Fibroblast of peridontal ligament (primary cell): Measurements from ENCODE around the gene CFAP99.
"Not testable (repeated sequence)": the region's sequence is repeated elsewhere in the genome, so short reads cannot be mapped to it uniquely, and the experiment has no call there.

Source experiments
- DNase-seq: peaks from one replicate; pipeline ENCODE4 v3.0.0-alpha.2; 2010; ENCODE audit errors: extremely low read depth

CFAP99 gene

DNA sequence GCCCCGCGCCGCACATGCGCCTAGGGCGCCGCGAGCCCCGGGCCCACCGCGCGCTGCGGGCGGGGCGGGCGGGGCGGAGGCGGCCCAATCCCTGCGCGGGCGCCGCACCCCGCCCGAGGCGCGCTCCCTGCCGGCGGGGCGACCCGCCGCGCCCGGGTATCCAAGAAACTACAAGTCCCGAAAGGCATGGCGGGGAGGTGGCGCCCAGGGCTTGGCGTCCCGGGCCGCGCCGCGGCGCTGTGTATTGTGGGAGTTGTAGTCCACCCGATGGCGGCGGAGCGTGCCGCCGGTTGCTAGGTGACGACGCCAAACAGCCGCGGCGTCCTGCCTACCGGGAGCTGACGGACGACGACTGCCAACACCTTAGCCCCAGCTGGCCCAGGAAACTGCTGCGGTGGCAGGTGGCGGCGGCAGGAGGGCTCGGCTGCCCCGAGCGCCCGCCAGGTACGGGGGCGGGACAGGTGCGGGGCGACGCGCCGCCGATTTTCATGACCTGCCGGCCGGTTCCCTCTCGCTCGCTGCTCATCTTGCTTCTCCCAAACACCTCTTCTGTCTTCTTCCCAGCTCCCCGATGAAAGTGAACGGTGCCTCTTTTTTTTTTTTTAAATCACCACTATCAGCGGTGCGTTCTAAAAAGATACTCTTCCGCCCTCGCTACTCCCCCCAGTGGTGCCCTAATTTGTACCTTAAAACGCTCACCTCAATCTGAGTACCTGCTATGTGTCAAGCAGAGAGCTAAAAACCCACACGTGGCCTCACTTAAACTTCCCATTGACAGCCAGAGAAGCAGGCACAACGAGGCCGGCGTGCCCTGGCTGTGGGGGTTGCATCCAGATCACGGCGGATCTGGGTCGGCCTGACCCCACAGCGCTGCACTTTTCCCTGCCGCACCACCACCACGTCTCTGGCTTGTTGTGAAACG lies at the start of gene CFAP99:
Gene CFAP99, plus strand, starts transcription at position 306 of the 922 bp plus-strand sequence.
- DNase-seq: peak; percentile 86

DNA sequence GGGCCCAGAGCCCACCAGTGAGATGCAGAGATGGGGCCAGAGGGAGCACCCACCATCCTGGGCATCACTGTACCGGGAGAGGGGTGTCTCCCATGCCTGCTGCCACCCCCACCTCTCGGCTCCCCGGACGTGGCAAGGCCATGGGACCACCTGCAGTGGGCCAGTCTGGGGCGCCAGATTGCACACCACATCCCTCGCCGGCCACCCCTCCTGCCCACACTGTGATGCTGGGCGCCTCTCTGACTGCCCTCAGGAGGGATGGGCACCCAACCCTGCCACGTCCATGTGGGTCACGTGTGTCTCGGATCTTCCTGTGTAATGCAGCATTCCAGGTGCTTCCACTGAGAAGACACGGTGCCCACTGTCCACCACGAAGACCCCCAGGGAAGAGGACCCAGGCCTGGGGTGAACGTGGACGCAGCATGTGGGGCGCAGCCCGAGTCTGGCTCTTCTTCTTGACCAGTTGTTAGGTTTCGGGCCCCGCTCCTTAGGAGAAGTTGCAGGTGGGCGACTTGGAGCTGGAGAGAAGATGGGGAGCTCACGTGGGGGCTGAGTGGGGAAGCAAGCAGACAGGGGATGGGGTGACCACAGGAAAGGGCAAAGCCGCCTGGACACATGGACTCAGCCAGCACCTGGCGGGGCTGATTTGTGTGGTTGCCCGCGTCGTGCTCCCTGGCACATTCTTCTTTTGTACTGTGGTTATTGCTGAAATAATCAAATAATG lies 48.0 kb upstream of the CFAP99 start:
- no peak for DNase-seq

DNA sequence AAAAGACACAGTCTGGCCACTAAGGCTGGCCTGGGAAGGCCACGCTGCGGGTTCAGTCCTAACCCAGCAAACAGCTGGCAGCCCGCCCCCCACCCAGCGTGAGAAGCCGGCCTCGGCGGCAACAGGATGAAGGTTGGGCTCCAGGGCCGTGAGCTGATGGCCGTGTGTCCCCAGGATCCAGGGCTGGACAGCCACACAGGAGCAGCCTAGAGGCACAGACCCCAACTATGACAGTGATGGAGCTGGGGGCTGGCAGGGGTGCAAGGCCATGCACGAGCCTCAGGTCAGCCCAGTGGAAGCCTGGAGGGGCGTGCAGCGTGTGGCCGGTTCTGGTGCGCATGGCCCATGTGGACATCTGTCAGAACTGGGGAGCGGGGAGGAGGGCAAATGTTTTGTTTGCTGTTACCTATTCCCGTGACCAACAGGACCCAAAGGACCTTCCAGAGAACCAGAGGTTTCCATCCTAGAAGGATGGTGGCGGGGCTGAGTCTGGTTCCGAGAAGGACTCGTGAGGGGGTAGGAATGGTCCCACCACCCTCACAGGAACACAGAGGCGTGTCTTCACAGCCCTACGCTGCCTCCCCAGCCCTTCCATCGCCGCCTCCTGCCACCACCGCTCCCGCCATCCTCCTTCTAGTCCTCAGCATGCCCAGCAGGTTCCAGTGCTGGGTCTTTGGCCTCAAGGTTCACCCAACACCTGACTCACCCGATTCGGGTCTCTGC lies 46.8 kb upstream of the CFAP99 start:
- no peak for DNase-seq

DNA sequence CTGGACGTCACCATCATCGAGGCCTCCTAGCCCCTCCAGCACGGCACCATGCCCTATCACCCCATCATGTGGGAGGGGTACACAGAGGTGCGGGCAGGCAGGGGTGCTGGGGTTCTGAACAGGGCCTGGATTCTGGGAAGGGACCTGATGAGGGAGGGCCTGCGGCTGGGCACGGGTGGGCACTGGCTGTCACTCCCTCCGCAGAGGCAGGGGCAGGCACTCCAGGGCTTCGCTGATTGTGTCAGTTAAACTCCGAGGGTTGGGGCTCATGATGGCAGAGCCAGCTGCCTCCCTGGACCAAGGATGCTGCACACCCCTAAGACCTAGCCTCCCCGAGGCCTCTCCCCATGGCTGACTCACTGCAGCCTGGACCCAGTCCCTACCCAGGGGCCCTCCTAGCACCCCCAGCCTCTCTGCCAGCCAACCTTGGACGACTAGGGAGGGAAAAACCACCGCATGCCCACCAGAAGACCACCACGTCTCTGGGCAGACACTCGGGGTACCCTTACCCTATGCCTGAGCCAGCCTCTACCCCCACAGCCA lies 46.2 kb upstream of the CFAP99 start:
- DNase-seq: no peak

DNA sequence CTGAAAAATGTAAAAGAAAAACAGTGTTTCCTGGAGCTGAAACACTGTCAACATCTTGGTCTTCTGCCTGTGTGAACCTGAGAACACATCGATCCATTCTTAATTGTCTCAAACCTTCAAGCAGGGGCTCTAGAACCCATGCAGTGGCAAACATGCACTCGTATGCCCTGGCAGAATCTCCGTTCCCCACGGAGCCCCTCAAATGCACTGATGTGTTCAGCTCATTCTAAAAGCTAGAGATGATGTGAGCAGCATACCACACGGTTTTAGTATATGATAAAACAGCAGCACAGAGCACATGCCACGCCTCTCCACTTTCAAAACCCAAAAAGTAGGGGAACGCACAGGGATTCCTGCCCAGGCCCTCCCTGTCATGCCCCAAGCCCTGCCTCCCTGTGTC lies 45.2 kb upstream of the CFAP99 start:
- DNase-seq: no peak

DNA sequence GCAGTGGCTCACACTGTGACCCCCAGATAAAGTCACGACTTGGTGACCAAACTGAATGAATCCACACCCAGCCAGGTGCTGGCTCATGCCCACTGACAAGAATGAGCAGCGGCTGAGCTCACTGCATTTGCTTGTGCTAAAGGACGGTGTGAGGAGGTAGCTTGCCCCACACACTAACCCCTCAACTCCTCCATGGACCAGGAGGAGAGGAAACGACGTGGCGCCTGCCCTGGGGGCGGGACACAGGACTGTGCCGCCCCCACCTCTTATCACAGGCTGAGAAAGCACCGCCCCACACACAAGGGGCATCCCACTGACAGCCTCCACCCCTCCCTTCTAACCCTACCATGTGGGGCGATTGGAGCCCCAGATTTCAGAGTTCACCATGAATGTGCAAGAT lies 43.3 kb upstream of the CFAP99 start:
- DNase-seq: no peak

DNA sequence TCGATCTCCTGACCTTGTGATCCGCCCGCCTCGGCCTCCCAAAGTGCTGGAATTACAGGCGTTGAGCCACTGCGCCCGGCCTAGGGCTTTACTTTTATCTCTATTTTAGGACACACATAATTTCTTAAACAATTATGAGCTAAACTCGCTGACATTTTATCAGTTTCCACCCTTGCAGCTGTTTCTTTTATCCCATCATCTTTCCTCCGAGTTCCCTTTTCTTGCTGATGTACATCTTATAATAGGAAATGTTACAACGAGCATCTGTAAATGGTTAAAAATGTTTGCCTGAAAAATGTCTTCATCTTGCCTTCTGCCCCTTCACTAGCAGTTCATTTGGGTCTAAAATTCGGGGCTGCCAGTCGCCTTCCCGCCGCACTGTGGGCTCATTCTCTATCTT lies 41.5 kb upstream of the CFAP99 start:
- DNase-seq: no peak

DNA sequence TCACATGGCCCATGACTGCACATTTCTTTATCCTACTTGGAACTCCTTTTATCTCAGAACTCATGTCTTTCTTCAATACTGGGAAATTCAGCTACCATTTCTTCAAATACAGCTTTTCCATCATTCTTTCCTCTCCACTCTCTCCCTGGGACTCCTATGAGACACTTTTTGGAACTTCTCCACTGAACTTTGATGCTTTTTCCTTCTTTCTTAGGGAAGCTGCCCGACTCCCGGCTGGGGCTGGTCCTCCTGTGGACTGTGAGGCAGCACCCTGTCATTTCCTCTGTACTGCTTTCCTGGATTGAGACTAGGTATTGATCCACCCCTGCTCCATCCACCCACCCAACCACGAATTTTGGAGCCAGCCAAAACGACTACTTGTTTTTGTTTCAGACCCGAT lies 40.4 kb upstream of the CFAP99 start:
- DNase-seq: no peak

DNA sequence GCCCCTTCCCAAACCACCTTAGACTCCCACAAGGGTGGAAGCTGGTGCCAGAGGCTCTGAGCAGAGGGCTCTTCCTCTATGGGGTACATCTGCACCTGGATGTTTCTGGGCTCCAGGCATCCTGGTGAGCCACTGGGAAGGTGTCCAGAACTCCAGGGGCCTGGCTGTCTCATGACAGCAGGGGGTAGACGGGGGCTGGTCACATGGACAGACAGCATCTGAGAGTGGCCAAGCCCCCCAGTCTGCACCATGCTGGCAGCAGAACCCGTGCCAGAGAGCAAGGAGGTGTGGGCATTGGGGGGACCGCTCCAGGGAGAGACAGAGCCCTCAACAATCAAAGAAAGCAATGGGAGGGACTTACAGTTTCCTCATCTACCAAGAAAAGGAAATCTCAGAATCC lies 39.9 kb upstream of the CFAP99 start:
- DNase-seq: no peak

DNA sequence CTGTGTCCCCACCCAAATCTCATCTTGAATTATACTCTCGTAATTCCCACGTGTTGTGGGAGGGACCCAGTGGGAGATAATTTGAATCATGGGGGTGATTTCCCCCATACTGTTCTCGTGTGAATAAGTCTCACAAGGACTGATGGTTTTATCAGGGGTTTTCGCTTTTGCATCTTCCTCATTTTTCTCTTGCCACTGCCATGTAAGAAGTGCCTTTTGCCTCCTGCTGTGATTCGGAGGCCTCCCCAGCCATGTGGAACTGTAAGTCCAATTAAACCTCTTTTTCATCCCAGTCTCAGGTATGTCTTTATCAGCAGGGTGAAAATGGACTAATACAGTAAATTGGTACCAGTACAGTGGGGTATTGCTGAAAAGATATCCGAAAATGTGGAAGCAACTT lies 38.2 kb upstream of the CFAP99 start:
- DNase-seq: not testable (repeated sequence)

DNA sequence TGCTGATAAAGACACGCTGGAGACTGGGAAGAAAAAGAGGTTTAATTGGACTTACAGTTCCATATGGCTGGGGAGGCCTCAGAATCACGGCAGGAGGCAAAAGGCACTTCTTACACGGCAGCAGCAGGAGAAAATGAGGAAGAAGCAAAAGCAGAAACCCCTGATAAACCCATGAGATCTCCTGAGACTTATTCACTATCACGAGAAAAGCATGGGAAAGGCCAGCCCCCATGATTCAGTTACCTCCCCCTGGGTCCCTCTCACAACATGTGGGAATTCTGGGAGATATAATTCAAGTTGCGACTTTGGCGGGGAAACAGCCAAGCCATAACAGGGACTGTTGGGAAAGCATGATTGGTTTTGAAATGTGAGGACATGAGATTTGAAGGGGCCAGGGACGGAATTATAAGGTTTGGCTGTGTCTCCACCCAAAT lies 36.0 kb upstream of the CFAP99 start:
- not testable (repeated sequence) for DNase-seq

DNA sequence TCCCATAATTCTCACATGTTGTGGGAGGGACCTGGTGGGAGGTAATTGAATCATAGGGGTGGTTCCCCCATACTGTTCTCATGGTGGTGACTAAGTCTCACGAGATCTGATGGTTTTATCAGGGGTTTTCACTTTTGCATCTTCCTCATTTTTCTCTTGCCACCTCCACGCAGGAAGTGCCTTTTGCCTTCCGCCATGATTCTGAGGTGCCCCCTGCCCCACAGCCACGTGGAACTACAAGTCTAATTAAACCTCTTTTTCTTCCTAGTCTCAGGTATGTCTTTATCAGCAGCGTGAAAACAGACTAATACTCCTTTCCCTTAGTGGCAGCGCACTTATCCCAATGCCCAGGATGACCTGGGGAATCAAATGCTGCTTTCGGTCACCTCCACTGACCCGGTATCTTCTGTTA lies 35.5 kb upstream of the CFAP99 start:
- DNase-seq: not testable (repeated sequence)

DNA sequence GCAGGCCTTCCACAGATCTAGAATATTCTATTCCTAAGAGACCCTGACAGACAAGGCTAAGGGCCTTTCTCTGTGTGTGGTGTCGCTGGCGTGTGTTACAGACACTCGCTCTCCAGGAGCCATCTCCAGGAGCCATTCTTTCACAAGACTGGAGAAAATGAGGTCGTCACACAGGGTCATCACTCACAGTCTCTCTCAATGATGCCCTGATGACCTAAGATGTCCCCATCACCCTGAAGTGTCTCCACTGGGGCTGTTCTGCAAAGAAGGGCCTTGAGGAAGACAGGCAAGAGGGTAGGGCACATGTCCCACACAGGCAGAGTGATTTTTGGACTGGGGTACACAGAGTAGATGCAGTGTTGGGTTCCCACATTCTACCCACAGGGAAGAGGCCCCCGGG lies 35.0 kb upstream of the CFAP99 start:
- DNase-seq: no peak

DNA sequence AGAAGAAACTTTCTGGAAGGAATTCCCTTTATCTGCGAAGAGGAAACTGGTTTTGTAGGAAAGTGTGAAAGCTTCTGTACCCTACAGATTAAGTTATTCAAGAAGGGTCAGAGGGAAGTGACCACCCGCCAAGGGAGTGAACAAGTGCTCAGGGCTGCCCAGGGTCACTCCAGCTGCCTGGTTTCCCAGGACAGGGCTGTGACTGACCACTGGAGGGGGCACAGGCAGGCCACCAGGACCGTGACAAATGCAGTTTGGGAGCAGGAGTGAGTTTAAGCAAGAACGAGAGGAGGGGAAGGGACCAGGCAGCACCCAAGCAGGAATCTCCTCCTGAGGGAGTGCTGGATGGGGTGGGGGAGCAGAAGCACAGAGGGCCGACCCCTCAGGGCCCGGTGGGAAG lies 34.5 kb upstream of the CFAP99 start:
- DNase-seq: no peak

DNA sequence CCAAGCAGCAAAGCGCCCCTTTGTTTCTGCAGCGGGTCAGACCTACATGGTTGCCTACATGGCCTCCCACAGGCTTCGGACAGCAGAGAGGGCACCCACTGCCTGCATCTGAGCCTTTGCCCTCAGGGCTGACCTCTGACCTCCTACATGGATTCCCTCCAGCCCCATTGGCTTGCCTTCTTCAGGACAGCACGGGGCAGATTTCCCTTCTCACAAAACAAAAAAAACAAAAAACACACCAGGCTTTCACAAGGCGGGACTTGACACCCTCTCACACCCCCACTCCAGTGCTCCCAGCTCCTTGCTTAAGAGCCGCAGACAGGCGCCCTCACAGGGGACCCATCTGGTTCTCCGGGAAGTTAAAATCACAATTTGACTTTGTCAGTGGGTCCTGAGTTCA lies 33.2 kb upstream of the CFAP99 start:
- DNase-seq: no peak

DNA sequence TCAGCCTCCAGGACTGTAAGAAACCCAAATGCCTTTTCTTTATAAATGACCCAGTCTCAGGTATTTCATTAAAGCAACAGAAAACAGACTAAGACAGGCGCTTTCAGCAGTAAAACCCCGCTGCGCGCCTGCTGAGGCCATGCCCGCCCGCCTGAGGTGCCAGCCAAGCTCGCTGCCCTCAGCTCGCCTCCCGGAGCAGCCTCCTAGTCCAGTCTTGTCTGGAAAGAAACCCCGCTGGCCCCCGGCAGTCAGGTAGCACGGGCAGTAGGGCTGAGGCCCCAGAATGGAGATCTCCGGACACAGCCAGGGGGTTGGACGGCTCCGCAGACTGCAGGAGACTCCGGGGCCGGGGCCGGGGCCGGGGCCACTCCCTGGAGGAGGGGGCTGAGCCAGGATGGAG lies 32.0 kb upstream of the CFAP99 start:
- no peak for DNase-seq

DNA sequence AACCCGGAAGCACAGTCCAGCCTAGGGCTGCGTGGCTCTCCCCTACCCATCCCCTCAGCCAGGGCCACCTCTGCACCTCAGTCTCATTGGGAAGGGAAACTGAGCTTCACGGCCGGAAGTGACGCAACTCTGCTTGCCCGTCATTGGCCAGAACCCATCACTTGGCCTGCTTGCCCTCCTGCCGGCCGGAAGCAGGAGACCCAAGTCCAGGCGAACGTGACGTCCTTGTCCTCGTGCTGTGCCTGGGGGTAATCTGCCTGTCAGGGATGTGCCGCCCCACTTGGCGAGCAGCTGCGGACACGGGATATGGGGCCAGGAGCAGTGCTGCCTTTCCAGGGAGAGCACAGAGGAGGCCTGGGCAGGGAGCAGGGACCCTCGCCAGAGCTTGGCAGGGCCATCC lies 31.5 kb upstream of the CFAP99 start:
- no peak for DNase-seq

DNA sequence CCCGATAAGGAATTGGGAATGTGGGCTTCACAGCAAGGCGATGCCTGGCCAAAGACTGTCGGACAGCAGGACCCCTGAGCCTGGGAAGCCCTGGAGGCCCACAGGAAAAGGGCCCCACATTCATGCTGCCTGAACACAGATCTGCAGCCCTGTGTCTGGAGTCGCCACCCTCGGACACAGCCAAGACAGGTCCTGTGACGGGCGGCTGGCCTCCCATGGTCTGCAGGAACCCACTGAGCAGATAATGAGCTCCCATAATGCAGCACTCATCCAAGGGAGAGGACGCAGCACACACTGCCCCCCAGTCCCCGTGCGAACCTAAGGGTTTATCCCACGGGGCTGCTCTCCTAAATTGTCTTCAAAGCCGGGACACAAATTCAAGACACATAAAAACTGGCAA lies 30.9 kb upstream of the CFAP99 start:
- DNase-seq: no peak

DNA sequence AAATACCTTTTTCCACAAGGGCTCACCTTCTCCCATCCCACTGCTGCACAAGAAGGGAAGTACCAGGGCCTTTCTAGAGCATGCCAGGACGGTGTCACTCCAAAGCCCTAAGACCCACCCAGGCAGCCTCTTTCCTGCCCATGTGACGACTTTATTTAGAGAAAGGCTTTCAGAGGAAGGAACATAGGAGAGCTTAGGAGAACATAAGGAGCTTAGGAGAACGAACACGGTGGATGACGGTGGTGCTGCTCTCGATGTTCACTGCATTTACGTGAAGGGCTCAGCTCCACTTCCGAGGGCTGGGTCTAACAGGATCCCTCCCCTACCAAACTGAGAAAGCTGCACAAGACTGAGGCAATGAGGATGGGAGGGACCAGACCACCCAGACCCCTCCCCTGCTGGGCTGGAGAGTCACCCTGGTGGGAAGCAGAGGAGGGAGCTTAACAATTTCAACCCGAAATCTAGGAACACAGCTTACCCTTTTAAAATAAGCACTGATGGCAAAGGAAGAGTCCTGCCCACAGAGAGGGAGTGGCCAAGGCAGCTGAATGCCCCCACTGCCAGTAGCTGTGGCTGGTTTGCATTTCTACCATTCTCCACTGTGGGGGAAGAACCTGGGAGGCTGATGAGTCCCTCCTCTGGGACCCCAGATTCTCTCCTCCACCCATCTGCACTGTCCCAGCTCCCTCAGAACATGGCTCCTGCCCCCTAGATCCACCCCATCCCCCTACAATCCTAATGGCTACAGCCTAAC lies 30.1 kb upstream of the CFAP99 start:
- DNase-seq: peak; percentile 57

DNA sequence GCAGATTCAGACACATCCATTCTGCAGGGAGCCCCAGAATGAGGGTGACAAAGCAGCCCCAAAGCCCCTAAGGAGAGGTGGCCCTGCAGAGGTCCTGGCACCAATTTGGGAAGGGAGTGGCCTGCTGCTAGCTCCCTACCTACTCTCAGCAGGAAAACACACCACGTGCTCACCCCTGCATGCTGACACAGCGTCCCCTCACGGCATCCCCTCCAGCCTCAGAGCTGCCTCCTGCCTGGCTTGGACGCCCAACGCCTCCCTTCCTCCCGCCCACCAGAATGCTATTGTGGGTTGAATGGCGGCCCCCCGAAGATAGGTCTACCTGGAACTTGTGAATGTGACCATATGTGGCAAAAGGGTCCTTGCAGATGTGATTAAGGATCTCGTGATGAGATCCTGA lies 29.1 kb upstream of the CFAP99 start:
- no peak for DNase-seq

DNA sequence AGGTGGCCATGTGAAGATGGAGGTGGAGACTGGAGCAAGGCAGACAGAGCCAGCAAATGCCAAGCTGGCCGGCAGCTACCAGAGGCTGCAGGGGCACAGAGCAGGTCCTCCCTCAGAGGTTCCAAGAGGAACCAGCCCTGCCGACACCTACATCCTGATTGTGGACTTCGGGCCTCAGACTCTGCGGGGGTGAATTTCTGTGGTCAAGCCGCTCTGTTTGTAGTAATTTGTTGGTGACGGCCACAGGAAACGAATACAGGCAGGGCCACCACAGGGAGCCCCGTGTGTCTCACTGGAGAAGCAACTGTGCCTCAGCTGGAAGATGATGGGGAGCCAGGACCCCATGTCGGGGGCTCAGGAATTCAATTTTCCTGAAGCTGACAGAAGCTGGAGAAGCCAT lies 28.6 kb upstream of the CFAP99 start:
- no peak for DNase-seq
